HG03159 (cell line): ENCODE results near the gene TYW1B.
"Not testable (repeated sequence)": the region's sequence is repeated elsewhere in the genome, so short reads cannot be mapped to it uniquely, and the experiment has no call there.

ENCODE experiments used
- ATAC-seq: cut with Tn5 transposase; IDR thresholded peaks from one replicate; pipeline ENCODE4 v1.9.1; 2021; ENCODE audit warnings: mild to moderate bottlenecking, moderate library complexity; ENCODE audit not compliant: unreplicated experiment

The TYW1B gene

DNA sequence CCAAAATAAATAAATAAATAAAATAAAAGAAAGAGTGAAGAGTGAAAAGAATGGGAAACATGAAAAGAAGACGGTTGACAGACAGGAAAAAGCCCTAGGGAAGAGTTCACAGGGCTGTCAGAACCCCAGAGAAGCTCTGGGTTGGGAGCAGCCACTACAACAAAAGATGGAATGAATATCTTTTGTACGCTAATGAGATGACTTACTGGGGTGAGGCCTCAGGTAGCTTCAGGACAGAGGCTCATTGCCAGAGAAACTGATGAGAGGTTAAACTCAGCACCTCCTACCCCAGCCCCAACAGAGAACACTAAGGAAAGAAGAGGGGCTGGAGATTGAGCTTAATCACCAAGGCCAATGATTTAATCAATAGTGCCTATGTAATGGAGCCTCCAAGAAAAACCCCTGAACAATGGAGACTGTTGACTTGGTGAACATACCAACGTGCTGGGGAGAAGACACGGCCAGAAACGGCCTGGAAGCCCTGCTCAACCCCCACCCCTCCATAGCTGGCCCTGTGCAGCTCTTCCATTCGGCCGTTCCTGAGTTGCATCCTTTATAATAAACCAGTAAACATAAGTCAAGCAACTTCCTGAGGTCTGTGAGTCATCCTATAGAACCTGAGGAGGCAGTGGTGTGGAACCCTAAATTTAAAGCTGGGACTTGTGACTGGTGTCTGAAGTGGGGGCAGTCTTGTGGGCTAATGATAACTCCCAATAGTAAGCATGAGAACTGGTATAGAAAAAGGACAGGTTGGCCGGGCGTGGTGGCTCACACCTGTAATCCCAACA, 11.4 kb downstream of the TYW1B start:
- not testable (repeated sequence) for ATAC-seq

DNA sequence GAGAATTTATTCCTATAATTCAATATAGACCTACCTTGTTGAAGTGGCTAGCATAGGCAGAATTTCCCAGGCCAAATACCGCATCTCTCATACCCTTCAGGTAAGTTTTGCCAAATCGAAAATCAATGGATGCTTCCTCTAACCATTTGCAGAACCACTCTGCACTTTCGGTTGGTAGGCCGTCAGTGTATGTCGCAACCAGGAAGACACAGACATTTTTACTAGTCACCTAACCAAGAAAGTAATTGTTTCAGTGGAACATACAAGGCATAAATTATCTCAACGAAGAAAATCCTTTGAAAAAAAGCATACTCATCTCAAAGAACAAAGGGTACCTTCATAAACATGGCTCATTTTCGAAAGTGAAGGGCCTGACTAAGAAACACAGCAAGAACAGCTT, 17.6 kb downstream of the TYW1B start:
- ATAC-seq: not testable (repeated sequence)

DNA sequence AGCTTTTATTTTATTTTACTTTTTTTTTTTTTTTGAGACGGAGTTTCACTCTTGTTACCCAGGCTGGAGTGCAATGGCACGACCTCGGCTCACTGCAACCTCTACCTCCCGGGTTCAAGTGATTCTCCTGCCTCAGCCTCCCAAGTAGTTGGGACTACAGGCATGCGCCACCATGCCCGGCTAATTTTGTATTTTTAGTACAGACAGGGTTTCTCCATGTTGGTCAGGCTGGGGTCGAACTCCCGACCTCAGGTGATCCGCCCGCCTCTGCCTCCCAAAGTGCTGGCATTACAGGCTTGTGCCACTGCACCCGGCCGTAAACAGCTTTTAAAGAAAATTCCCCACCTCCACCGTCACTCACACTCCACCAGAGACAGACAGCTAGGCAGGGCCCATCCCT, 19.5 kb downstream of the TYW1B start:
- ATAC-seq: not testable (repeated sequence)

DNA sequence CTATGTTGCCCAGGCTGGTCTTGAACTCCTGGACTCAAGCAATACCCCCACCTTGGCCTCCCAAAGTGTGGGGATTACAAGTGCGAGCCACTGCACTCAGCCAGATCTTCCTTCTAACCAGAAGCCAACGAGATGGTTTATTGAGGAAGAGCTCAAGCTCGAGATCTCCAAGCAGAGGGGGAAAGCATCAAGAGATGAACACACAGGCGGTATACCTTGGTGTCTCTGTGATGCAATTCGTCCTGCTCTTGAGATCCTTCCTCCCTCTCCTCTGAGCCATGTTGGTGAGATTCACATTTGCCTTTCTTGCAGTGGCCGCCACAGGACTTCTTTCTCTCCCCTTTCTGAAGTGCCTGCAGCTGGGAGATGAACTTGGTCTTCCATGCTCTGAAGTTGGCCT, 21.1 kb downstream of the TYW1B start:
- not testable (repeated sequence) for ATAC-seq

DNA sequence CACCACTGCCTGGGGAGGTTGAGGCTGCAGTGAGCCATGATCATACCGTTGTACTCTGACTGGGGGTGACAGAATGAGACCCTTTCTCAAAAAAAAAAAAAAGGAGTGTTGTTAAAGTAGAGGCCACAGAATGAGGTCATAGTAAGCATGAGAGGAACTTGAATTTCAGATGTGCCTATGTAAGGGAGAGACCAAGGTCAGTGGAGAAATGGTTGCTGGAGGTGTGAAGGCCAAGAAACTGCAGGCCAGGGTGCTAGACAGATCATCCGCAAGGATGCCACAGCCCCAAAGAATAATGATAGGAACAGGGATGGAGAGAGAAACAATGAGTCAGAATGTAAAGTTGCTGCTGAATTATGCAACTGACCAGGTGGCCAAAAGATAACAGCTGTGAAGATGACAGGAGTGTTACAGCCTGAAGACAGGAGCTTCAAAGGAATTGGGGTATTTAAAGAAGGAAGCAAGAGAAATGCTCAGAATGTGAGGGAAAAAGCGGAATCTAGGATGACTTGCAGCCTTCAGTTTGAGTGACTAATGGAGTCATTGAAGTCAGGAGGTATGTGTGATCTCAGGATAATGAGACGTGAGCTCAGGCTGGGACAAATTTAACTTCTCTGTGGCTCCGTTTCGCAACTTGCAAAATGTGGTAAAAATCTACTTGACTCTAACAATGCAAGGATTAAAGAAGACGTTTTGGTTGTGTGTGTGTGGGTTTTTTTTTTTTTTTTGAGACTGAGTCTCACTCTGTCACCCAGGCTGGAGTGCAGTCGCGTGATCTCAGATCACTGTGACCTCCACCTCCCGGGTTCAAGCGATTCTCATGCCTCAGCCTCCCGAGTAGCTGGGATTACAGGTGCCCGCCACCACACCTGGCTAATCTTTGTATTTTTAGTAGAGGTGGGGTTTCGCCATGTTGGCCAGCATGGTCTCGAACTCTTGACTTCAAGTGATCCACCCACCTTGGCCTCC, 22.2 kb downstream of the TYW1B start:
- no peak for ATAC-seq

DNA sequence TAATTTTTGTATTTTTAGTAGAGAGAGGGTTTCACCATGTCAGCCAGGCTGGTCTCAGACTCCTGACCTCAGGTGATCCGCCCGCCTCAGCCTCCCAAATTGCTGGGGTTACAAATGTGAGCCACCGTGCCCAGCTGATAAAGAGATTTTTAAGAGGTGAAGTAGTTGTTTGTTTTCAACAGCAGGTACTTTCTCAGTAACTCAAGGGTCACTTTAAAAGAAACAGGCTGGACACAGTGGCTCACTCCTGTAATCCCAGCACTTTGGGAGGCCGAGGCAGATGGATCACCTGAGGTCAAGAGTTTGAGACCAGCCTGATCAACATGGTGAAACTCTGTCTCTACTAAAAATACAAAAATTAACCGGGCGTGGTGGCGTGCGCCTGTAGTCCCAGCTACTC, 24.2 kb downstream of the TYW1B start:
- ATAC-seq: not testable (repeated sequence)

DNA sequence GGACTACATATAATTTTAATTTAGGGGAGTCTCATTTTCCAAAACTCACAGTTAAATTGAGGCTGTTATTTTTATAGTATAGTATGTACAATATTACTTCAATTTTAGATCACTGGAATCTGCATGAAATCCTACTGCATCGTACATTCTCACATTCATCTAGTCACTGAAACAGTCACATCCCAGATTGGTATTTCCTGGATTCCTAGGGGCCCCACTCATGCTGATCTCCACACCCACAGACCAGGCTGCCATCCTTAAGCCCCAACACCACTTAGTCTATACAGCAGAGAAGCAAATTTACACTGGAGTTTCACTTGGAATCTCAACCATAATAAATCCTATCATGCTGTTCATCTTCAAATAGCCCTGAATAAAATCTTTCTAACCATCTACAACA, 26.4 kb downstream of the TYW1B start:
- not testable (repeated sequence) for ATAC-seq

DNA sequence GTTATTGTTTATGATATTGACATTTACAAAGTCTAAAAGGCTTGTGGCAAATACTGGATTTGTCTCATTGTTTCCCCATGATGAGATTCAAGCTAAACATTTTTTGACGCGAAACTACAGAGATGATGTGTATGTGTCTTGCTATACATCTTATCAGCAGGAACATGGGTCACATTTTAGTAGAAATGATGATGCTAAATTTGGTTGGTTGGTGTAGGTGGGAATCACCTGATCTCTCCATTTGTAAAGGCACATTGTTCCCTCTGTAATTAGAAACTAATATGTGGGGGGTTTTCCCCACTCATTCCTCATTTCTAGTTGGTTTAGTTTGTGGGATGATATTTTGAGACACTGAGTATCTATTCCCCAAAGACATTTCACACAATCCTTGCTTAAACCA, 32.6 kb downstream of the TYW1B start:
- not testable (repeated sequence) for ATAC-seq

DNA sequence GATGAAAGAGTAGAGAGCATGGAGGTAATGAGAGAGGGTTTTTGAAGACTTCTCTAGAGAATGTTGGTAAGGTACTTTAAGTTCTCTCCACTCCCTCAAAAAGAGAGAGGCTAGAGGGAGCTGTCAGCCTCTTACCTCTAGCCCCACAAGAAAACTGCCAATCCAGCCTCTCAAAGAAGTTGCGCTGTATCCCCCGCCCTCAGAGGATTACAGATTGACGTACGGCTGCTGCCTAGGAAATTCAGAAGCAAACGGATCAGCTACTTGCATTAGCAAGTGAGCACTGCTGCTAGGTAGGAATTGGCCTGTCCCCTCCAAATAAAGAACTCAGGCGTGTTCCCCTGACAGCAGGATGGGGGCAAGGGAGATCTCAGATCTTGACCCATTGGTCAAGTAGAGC, 34.2 kb downstream of the TYW1B start:
- ATAC-seq: no peak

DNA sequence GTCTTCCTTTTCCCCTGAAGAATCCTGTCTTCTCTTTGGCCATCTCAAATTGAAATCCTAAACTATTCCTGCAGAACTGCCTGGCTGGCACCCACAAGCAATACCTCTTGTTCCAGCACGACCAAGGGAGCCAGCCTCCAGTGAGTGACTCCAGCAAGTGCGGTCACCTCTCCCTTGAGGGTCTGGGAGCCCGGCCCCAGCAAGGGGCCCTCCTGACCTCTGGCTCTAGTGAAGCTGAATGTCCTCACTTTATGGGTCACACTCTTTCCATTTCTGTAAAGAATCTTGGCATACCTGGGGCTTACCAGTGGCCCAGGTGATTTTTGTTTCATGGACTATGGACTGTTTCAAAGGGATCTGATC, 37.3 kb downstream of the TYW1B start:
- not testable (repeated sequence) for ATAC-seq

DNA sequence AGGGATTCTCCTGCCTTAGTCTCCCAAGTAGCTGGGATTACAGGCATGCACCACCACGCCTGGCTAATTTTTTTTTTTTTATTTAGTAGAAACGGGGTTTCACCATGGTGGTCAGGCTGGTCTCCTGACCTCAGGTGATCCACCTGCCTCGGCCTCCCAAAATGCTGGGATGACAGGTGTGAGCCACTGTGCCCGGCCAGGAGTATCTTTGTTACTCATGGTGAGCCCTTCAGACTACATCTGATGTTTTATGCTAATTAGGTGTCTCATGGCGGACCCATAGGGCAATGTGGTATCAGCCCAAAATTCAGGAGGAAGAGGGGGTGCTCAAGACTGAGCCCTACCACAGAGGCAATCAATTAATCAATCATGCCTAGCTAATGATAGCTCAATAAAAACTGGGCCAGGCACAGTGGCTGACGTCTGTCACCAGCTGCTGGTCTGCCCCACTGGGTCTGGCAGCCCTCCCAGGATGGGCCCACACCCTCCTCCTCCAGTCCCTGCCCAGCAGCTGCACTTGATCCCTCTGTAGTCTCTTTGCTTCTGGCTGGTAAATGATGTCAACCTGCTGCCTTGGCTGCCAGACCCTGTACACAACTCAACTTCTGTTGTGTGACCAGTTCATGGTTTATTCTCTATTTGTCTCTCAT, 37.8 kb downstream of the TYW1B start:
- not testable (repeated sequence) for ATAC-seq

DNA sequence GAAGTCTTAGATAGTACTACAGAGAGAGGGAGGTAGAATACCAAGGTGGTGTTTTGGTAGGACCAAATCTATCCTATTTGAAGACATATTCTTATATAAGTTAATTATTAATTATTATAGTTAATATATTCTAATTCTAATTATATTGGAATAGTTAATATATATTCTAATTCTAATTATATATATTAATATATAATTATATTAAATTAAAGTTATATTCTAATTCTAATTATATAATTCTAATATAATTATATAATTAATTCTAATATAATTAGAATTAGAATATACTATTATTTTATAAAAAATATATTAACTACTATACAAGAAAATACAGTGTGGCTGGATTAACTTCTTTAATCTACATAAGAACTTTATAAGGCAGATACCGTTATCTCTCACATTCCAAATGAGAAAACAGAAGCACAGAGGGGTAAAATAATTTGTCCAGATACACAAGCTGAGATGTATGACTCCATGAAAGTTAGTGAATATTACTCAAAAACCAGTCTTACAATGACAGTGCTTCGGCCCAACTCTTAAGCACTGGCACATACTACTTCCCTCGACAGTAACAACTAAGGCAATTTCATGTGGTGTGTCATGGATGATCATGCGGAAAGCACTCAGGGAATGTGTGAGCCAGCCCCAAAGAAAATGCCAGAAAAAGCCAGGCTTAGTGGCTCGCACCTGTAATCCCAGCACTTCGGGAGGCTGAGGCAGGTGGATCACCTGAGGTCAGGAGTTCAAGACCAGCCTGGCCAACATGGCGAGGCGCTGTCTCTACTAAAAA, 42.6 kb downstream of the TYW1B start:
- no peak for ATAC-seq

DNA sequence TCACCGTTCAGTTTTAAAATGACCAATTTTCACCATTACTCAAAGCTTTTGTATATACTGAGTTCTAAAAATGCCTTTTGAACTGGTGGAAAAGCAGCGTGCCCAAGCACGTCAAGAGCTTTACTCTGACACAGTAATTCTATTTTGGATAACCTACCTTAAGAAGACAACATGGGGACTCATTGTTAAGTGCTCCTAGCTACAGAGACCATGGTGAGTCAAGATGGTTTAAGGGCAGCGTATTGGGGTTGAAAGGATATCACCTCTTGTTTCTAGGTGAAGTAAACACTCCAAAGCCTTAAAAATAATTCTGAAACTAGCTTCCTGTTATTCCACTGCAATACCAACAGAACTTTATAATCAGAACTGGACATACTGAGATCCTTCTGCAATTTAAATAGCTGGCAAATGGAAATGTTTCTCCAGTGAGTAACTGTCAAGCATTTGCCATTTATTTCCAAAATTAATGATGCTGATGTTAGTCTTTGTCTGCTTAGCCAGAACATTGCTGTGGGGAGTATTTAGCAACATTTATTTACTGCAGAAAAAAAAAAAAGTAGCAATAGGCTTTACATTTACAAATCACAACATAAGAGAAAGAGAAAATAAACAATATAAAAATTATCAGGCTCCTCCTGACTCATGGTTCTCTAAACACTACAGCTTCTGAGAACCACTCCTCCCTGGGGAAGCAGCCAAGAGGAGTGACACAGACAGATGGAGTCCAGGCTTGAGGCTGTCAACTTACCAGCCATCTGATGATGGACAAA, 44.2 kb downstream of the TYW1B start:
- not testable (repeated sequence) for ATAC-seq

DNA sequence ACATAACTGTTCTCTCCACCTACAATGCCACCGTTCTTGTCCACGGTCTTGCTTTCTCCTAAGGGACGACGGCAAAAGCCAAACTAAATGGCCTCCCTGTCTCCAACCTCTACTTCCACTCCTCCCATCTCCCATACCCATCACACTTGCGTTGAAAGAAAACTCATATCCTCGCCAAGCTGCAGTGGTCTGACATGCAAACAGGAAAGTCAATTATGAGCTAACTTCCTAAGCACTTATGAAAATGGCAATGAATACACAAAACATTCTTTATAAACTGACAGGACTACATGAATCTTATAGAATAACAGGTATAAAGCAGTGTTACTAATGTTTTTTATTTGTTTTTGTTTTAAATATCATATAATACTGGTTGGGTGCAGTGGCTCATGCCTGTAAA, 46.4 kb downstream of the TYW1B start:
- ATAC-seq: no peak

DNA sequence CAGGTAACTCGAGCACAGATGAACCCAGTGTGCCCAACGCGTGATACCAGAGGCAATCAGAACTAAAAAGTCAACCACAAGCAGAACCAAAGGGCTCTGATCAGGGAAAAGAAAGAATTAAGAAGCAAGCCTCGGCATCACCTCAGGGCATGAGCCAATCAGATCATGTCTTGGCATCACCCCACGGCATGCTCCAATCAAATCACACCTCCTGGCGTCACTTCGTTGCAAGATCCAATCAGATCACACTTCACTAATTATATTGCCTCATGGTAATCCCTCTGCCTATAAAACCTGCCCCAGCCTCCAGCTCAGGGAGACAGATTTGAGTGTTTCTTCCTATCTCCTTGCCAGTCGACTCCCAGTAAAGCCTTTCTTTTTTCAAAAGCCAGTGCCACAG, 46.8 kb downstream of the TYW1B start:
- ATAC-seq: no peak

DNA sequence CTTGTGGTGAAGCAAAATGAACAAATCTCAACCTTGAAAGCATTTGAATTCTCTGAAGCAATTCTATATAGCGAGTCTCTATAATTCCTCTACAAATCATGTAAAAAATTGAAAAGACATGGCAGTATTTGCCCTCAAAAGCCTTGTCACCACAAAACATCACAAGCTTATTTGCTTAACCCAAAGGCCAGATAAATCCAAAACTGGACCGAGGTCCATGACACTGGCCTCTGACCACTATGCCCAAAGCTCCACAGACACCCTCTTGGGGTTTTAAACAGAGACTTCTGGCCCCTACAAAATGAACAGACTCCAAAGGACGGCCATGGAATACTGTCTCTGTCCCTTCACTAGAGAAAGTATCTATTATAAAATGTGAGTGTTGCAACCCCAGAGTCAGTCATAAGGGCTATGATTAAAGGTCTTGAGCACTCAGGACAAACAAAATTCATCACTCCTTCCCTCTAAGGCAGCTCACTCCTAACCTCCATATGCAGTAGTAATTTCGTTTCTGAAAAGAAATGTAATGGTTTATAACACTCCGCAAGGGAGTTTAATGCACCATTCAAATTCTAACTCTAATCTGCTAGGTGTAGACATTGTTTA, 47.6 kb downstream of the TYW1B start:
- not testable (repeated sequence) for ATAC-seq

DNA sequence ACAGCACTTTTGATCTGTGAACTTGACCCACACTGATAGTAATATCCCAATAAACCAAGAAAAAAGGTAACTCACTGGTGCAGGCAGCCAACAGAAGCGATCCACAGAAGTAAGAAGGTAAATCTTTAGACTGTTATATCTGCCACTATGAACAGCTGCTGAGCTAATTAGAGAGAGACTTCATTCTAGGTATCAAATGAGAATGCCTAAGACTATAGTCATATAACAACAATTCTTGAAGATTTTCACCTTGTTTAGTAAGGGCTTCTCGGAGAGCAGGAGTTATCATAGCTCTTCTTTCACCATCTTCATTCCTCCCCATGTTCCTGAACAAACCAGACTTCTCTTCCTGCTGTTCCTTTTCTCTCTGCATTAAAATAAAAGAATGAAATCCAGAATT, 50.8 kb downstream of the TYW1B start:
- ATAC-seq: not testable (repeated sequence)

DNA sequence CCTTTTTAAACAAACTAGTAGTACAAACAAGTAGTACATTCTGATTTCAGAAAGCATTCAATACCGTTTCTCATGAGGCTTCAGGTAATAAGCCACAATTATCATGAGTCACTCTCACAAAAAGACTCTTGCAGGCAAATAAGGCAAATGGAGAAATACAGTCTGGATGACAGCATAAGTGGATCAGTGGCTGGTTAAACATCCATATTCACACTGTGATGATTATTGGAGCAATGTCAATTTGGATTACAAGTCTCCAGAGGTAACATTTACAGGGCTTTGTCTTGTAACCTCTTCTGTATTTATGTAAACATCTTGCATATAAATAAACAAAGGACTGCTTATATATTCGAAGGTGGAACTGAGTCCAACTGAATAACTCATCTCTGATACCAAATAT, 55.4 kb downstream of the TYW1B start:
- ATAC-seq: not testable (repeated sequence)

DNA sequence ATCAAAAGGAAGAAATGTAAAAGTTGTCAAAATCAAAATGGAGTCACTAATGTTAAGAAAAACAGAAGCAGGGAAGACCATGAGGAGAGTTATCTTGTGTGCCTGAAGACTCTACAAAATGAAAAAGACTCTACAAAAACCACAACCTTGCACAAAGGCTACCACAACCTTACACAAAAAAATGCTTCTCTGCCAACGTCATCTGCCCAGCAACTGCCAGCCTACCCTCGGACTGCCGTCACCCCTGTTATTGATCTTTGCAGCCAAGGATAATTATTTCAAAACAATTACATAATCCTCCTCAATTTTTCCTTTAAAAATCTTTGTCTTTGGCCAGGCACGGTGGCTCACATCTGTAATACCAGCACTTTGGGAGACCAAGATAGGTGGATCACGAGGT, 61.0 kb downstream of the TYW1B start:
- not testable (repeated sequence) for ATAC-seq
